ENCODE results near the gene TMEM272. TPM values are rescaled to one million over a fixed set of nuclear protein-coding genes. Genes with fewer than 3 reads are reported as not detected.

TMEM272 gene
- total RNA-seq, 1 donor from 2014 or later = 2.9 TPM

DNA sequence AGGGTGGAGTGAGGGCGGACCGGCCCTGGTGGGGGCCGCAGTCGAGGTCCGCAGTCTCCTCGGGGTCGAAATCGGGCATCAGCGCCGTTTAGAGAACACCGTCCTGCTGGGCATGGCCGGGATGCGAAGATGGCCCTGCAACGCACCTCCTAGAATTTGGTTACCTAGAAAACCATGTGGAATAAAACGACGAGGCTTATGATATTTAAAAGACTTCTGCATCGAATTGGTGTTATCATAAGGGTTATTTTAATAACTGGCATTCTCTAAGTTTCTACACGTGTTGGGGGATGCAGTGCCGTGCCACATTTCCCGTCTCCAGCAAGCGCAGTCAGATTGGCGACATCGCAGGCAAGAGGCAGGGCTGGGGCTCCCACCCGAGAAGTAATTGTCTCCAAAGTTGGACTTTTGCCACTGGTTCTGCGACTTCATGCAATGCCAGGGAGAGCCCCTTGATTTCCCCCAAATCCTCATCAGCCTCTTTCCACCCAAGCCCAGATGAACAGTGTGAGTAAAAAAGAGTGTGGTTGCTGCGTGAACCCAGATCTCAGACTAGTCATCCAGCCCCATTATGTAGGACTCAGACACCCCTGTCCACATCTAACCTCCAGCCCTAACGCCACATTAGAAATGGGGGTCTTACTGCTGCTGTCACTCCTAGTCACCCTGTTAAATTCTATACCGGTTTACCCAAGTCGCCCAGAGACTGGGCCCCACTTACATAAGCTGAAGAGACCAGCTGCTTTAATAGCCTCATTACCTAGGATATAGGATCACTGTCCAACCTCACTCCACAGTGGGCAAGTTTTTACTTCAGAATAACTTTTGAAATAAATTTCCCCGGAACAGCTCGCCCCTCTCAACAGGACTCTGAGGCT, 40.4 kb downstream of the TMEM272 start:
- TF ChIP-seq, protein P1, sequence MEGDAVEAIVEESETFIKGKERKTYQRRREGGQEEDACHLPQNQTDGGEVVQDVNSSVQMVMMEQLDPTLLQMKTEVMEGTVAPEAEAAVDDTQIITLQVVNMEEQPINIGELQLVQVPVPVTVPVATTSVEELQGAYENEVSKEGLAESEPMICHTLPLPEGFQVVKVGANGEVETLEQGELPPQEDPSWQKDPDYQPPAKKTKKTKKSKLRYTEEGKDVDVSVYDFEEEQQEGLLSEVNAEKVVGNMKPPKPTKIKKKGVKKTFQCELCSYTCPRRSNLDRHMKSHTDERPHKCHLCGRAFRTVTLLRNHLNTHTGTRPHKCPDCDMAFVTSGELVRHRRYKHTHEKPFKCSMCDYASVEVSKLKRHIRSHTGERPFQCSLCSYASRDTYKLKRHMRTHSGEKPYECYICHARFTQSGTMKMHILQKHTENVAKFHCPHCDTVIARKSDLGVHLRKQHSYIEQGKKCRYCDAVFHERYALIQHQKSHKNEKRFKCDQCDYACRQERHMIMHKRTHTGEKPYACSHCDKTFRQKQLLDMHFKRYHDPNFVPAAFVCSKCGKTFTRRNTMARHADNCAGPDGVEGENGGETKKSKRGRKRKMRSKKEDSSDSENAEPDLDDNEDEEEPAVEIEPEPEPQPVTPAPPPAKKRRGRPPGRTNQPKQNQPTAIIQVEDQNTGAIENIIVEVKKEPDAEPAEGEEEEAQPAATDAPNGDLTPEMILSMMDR (IDR thresholded peaks at IDR 0.05; ENCODE audit: unreplicated experiment) = no peak
- H3K4me1 Mint-ChIP-seq = peaks cover 33% of the 10 kb centered on the region
- no peak for DNase-seq (ENCODE audit: low spot score in 2 of 2, unreplicated experiment in 2 of 2)
- H3K27me3 Mint-ChIP-seq (ENCODE audit: low read depth) = no peaks in the 10 kb centered on the region
- H3K36me3 Mint-ChIP-seq = peaks cover 4% of the 10 kb centered on the region
- H3K9me3 Mint-ChIP-seq = no peaks in the 10 kb centered on the region
- peak overlapping the region; percentile 75 for H3K4me3 Mint-ChIP-seq
- peak overlapping the region; percentile 94 for H3K27ac Mint-ChIP-seq

DNA sequence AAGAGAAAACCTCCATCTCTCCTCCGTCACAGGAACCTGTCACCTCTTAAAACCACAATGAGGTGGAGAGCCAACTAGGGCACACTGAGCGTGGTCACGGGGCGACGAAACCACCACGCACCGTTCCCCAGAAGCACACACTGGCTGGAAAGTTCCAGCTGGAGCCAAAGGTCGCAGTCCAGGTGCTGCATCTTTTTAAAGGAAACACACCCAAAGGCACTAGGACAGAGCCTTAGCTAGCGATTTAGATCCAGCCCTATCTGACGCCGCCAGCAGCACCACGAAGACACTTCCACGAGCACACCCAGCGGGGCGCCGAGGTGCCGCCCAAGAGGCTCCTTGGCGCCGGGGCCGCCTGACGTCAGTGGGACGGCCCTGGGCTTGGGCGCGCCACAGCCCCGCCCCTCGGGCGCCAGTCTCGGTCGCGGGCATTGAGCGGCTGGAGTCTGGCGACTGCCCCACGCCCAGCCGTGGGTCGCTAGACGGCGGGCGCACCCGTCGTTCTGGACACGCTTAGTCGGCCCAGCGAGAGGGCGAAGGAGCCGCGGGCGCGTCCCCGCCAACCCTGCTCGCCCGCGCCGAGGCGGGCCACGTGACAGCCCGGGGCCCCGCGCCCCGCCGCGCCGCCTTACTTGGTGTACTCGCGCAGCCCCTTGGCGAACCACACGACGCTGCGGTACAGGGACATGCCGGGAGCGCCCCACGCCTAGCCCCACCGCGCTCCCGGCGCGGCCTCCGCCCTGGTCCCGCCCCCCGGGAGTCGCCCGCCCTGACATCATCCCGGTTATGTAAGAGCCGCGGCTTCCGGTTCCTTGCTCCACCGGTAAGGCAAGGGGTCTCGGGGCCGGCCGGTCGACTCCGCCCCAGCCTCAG, 41.3 kb downstream of the TMEM272 start, which contains the start of gene DHRS12:
Gene DHRS12, minus strand, starts transcription at position 742 of the 873 bp plus-strand sequence. CDS start 4,504 bp downstream, outside the sequence.
- Mint-ChIP-seq H3K36me3 (no peaks in the 10 kb centered on the region), H3K27me3 (ENCODE audit: low read depth) (no peaks in the 10 kb centered on the region), H3K9me3 (no peaks in the 10 kb centered on the region), H3K4me3 (peak within 1 kb of the TSS; percentile 83), H3K4me1 (peaks cover 33% of the 10 kb centered on the region), H3K27ac (peak within 1 kb of the TSS; percentile 95)
- DNase-seq (ENCODE audit: low spot score in 2 of 2, unreplicated experiment in 2 of 2) = peak; percentile 68 to 85
- TF ChIP-seq, protein P1 (IDR thresholded peaks at IDR 0.05; ENCODE audit: unreplicated experiment) = no peak

DNA sequence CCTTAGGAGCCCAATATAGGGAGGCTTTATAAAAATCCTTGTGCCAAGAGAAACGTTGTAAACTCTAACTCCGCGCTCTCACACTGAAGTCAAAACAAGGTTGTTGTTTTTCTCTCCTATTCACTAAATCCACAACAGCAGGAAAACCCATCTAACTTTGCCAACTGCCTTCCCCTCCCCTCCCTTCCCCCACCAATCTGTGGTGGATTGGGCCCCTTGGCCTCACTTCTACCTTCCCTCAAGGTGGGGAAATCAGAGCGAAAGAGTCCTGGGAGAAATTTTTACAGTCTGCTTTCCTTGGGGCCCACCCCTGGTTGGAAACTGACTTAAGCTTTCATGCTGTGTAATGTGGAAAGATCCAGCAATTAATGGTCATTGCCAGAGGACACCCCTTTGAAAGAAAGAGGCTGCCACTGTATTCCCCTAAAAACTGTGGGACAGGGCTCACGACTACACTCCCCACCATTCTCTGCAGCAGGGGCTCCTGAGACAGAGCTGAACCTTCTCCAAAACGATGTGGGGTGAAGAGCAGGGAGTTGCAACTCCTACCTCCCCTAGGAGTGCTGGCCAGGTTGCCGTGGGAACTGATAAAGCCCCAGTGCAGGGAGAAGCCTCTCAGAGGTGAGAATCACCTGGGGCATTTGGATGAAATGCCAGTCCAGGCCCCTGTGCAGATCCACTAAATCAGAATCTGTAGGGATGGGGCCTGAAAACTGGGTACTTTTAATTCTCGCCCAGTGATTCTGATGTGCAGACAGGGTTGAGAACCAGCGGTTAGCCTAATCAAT, 42.2 kb downstream of the TMEM272 start:
- Mint-ChIP-seq H3K27me3 (ENCODE audit: low read depth) (no peaks in the 10 kb centered on the region), H3K4me1 (peaks cover 33% of the 10 kb centered on the region), H3K36me3 (no peaks in the 10 kb centered on the region), H3K9me3 (no peaks in the 10 kb centered on the region), H3K27ac (peak overlapping the region; percentile 95), H3K4me3 (peak overlapping the region; percentile 83)
- TF ChIP-seq, protein P1 (IDR thresholded peaks at IDR 0.05; ENCODE audit: unreplicated experiment) = no peak
- no peak for DNase-seq (ENCODE audit: low spot score in 2 of 2, unreplicated experiment in 2 of 2)

DNA sequence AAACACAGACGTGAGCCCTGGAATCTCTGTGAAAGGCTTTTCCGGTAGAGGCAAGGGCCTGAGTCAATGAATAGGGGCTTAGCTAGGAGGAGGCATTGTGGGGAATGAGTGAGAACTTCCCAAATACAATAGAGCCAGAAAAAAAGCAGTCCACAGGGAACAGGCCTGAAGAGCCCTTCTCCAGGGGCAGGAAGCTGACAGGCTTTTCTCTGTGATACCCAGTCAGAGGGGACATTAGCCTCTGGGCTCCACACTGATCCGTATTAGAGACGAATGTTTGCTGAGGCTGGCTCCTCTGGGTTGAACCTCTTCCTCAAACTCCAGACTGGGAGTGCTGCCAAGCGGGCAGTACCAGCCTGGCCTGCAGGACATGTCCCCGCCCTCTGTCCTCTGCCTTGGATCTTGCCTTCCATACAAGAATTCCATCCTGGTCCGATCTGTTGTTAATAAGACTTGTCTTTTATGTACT, 43.3 kb downstream of the TMEM272 start:
- H3K4me1 Mint-ChIP-seq = peaks cover 32% of the 10 kb centered on the region
- H3K27me3 Mint-ChIP-seq (ENCODE audit: low read depth) = no peaks in the 10 kb centered on the region
- no peak overlapping the region for H3K4me3 Mint-ChIP-seq
- H3K27ac Mint-ChIP-seq = peak overlapping the region; percentile 11
- DNase-seq (ENCODE audit: low spot score in 2 of 2, unreplicated experiment in 2 of 2) = no peak
- H3K36me3 Mint-ChIP-seq = no peaks in the 10 kb centered on the region
- TF ChIP-seq, protein P1 (IDR thresholded peaks at IDR 0.05; ENCODE audit: unreplicated experiment) = no peak
- no peaks in the 10 kb centered on the region for H3K9me3 Mint-ChIP-seq

DNA sequence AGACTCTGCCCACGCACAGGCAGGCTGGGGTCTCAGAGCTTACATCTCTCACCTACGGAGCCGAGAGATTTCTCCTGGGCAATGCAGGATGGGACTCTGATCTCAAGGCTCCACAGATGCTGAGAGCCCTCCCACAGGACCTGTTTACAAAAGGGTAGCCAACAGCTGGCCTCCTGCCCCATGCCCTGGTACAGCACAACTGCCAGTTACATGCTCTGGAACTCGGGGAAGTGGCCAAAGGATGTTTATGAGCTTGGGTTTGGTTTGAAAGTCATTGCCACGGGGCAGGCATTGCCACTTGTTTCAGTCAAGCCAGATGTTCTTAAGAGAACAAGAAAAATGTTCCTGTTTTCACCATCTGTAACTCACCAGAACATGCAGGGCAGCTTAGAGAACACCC, 44.5 kb downstream of the TMEM272 start:
- no peak for DNase-seq (ENCODE audit: low spot score in 2 of 2, unreplicated experiment in 2 of 2)
- Mint-ChIP-seq H3K4me1 (peaks cover 29% of the 10 kb centered on the region), H3K36me3 (no peaks in the 10 kb centered on the region), H3K4me3 (no peak overlapping the region), H3K27me3 (ENCODE audit: low read depth) (no peaks in the 10 kb centered on the region), H3K27ac (no peak overlapping the region), H3K9me3 (no peaks in the 10 kb centered on the region)
- TF ChIP-seq, protein P1 (IDR thresholded peaks at IDR 0.05; ENCODE audit: unreplicated experiment) = no peak
